GM12864 (cell line): ENCODE measurements around the gene C20orf144.
"Not testable (repeated sequence)": the region's sequence is repeated elsewhere in the genome, so short reads cannot be mapped to it uniquely, and the experiment has no call there.

ENCODE experiments used
- DNase-seq: peaks from one replicate; pipeline ENCODE4 v3.0.0-alpha.2; 2011; ENCODE audit warnings: low read depth
- H3K4me3 ChIP-seq: 2 replicates; pipeline ENCODE4 v1.5.1; 2011; ENCODE audit warnings: mild to moderate bottlenecking, low read depth, low read length, control low read depth
- CTCF ChIP-seq: IDR thresholded peaks from 2 replicates; pipeline ENCODE4 v1.5.1; 2011; ENCODE audit warnings: low read depth, mild to moderate bottlenecking, moderate library complexity, low read length, control low read depth, inconsistent platforms; ENCODE audit errors: missing control alignments

C20orf144 gene

DNA sequence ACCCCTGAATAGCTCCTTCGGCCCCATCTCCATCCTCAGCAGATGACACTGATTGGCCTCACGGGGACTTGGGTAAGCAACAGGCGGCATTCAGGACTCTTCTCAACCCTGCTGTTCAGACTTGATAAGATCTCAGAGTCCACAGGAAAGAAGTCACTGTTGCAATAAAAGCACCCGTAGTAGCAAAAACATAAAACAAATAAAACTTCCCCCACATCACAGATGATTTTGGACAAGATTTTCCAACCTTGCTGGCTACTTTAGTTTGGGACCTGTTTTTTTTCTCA is 17.1 kb upstream of the C20orf144 start:
- H3K4me3 ChIP-seq, result no peak overlapping the region
- DNase-seq, result no peak
- TF ChIP-seq CTCF, result no peak

- TF ChIP-seq CTCF, result no peak
- H3K4me3 ChIP-seq, result no peak overlapping the region
- no peak for DNase-seq
Observed at GRCh38 chr20:33645396-33645795, 16.7 kb upstream of the C20orf144 start.

GRCh38 chr20:33646191-33646590 is 15.9 kb upstream of the C20orf144 start:
- TF ChIP-seq CTCF, result no peak
- H3K4me3 ChIP-seq, result no peak overlapping the region
- no peak for DNase-seq

DNA sequence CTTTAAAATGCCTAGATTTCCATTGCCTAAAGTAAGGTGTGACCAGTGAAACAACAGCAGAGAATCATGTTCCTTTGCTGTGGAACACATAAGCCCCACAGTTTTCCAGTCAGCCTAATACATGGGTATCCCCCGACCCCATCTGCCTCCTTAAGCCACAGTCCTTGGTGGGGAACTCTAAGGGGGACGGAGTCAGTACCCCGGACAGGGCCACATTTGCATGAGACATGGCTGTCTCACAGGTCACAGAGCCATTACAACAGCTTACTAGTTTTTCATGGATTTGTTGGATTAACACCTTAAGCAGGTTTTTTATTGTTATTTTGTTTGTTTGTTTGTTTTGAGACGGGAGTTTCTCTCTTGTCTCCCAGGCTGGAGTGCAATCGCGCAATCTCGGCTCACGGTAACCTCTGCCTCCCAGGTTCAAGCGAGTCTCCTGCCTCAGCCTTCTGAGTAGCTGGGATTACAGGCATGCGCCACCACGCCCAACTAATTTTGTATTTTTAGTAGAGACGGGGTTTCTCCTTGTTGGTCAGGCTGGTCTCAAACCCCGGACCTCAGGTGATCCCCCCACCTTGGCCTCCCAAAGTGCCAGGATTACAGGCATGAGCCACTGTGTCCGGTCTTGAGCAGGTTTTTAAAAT is 15.0 kb upstream of the C20orf144 start:
- not testable (repeated sequence) for DNase-seq, H3K4me3 ChIP-seq

DNA sequence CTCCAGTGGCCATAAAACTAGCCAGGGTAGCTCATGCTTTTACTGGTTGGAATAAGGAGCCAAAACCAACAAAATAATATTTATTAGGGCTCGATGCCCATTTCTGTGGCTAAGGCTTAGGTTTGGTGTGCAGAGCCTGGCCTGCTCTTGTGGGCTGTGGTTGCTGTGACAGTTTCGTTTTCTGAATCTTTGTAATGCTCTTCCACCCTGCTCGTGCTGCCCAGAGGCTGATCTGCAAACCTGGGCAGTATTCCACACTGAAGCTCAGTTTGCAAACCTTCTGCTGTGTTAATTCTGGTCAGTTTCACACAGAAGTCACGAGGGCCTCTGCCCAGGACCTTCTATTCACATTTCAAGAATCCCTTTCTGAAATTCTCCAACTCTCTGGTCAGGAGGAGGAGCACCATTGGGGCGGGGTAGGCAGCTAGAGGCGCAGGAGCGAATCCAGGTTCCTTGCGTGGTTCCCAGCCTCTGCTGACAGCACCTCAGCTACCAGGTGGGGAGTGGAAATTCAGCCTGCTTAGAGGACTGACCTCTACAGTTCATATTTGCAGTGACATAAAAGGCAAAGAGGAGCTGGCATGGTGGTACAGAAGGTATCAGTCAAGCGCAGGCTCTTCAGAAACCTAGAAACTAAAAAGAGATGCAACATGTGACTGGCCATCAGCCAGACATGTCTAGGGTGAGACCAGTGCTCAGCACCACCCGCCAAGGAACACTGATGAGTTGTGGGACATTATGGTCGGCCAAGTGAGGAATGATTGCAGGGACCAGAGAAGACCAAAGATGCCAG is 14.3 kb upstream of the C20orf144 start:
- TF ChIP-seq CTCF, result no peak
- DNase-seq, result no peak
- H3K4me3 ChIP-seq, result no peak overlapping the region

DNA sequence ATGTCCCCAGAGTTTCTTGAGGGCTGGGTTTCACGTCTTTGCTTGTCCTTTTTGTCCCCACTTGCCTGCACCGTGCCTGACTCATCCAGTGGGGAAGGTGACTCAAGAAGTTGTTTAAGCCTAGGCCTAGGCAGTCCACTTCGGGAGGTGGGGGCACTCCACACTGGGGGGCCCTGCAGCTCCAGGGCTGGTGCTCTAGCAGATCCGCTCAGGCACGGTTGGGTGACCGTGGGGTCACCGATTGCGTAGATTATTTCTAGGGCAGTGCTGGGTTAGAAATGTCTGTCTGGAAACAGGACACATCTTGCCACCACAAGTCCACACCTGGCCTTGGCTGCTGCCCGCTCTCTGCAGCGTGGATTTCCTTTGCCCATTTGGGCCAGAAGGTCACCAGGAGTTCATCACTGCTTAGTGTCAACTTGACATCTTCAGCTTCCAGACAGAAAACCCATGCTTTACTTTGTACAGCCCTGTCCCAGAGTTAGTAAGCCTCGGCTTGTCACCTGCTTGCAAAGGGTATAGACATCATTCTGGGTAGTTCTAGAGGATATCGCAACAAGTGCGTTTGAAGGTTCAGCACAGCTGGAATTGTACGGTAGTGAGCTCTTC is 13.6 kb upstream of the C20orf144 start:
- DNase-seq, result no peak
- no peak overlapping the region for H3K4me3 ChIP-seq
- no peak for TF ChIP-seq CTCF

DNA sequence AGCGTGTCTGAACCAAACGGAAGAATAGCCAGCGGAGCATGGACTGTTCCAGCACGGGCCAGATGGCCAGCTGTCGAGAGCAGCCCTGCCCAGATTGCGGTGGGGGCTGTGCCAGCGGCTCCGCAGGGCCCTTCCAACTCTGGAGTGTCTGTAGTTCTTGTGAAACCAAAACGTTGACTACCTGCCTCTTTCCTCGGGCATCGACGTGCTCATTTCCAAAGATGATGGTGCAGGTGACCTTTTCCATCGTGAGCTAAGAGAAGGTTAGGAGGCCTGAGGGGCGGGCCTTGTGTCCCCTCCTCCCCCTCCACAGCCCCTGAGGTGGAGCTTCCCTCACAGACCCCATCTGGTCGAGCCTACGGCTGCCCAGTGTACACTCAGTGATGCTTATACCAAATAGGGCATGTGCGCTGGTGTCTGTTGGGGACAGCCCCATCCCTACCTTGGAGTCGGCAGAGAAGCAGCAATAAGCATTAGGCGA is 12.9 kb upstream of the C20orf144 start:
- TF ChIP-seq CTCF, result no peak
- no peak overlapping the region for H3K4me3 ChIP-seq
- DNase-seq, result no peak
